Measurements from ENCODE around the gene GTPBP6. TPM values are rescaled to one million over a fixed set of nuclear protein-coding genes. Genes with fewer than 3 reads are reported as not detected.
"Not testable (repeated sequence)": the region's sequence is repeated elsewhere in the genome, so short reads cannot be mapped to it uniquely, and the experiment has no call there.

GTPBP6 gene
- total RNA-seq, 1 donor from 2014 or later: 75.6 TPM

GRCh38 chrX:353566-354535, 35.3 kb upstream of the GTPBP6 start:
- ChIA-PET POLR2A (no interaction called here), CTCF (no interaction called here)
- DNase-seq (no peak), ATAC-seq (ENCODE audit: low read depth) (no peak)
- intact Hi-C loops (cut with micrococcal nuclease): no loop called here
- H3K27ac Mint-ChIP-seq: no peak overlapping the region
- H3K4me3 Mint-ChIP-seq: no peak overlapping the region
- no peaks in the 10 kb centered on the region for H3K27me3 Mint-ChIP-seq
- peaks cover 36% of the 10 kb centered on the region for H3K36me3 Mint-ChIP-seq (ENCODE audit: low read depth)
- TF ChIP-seq CTCF (IDR thresholded peaks at IDR 0.05): no peak
- no peaks in the 10 kb centered on the region for H3K9me3 Mint-ChIP-seq
- peaks cover 4% of the 10 kb centered on the region for H3K4me1 Mint-ChIP-seq

- peaks cover 4% of the 10 kb centered on the region for H3K4me1 Mint-ChIP-seq
- DNase-seq (no peak), ATAC-seq (ENCODE audit: low read depth) (no peak)
- no peak overlapping the region for H3K4me3 Mint-ChIP-seq
- intact Hi-C loops (cut with micrococcal nuclease): no loop called here
- no peaks in the 10 kb centered on the region for H3K27me3 Mint-ChIP-seq
- H3K9me3 Mint-ChIP-seq: no peaks in the 10 kb centered on the region
- no peak for TF ChIP-seq CTCF (IDR thresholded peaks at IDR 0.05)
- peaks cover 38% of the 10 kb centered on the region for H3K36me3 Mint-ChIP-seq (ENCODE audit: low read depth)
- no peak overlapping the region for H3K27ac Mint-ChIP-seq
- POLR2A ChIA-PET: no interaction called here
- CTCF ChIA-PET: no interaction called here
These were observed 34.2 kb upstream of the GTPBP6 start for GRCh38 chrX:352582-353314.

GRCh38 chrX:352181-352580, 33.6 kb upstream of the GTPBP6 start:
- no peaks in the 10 kb centered on the region for H3K9me3 Mint-ChIP-seq
- peaks cover 4% of the 10 kb centered on the region for H3K4me1 Mint-ChIP-seq
- peaks cover 32% of the 10 kb centered on the region for H3K36me3 Mint-ChIP-seq (ENCODE audit: low read depth)
- ChIA-PET CTCF (no interaction called here), POLR2A (no interaction called here)
- intact Hi-C loops (cut with micrococcal nuclease): no loop called here
- H3K27me3 Mint-ChIP-seq: no peaks in the 10 kb centered on the region
- no peak overlapping the region for H3K4me3 Mint-ChIP-seq
- TF ChIP-seq CTCF (IDR thresholded peaks at IDR 0.05): no peak
- H3K27ac Mint-ChIP-seq: no peak overlapping the region
- no peak for DNase-seq
- no peak for ATAC-seq (ENCODE audit: low read depth)

GRCh38 chrX:351736-352135, 33.1 kb upstream of the GTPBP6 start:
- no peaks in the 10 kb centered on the region for H3K27me3 Mint-ChIP-seq
- H3K36me3 Mint-ChIP-seq (ENCODE audit: low read depth): peaks cover 32% of the 10 kb centered on the region
- no peak for DNase-seq
- no peak overlapping the region for H3K27ac Mint-ChIP-seq
- H3K4me3 Mint-ChIP-seq: no peak overlapping the region
- ATAC-seq (ENCODE audit: low read depth): no peak
- H3K9me3 Mint-ChIP-seq: no peaks in the 10 kb centered on the region
- no peak for TF ChIP-seq CTCF (IDR thresholded peaks at IDR 0.05)
- ChIA-PET CTCF (no interaction called here), POLR2A (no interaction called here)
- peaks cover 4% of the 10 kb centered on the region for H3K4me1 Mint-ChIP-seq
- intact Hi-C loops (cut with micrococcal nuclease): no loop called here

GRCh38 chrX:351324-351641, 32.7 kb upstream of the GTPBP6 start:
- POLR2A ChIA-PET; H3K9me3 Mint-ChIP-seq; H3K4me1 Mint-ChIP-seq; CTCF ChIA-PET; DNase-seq; intact Hi-C loops (cut with micrococcal nuclease); H3K4me3 Mint-ChIP-seq; H3K27ac Mint-ChIP-seq; ATAC-seq (ENCODE audit: low read depth); H3K27me3 Mint-ChIP-seq: not testable (repeated sequence)
- peaks cover 31% of the 10 kb centered on the region for H3K36me3 Mint-ChIP-seq (ENCODE audit: low read depth)

Measured in activated B cell treated with CpG ODN at 0.5 μM for 24 hours (primary cell).